Measurements from ENCODE around the gene PDGFD.

DNA sequence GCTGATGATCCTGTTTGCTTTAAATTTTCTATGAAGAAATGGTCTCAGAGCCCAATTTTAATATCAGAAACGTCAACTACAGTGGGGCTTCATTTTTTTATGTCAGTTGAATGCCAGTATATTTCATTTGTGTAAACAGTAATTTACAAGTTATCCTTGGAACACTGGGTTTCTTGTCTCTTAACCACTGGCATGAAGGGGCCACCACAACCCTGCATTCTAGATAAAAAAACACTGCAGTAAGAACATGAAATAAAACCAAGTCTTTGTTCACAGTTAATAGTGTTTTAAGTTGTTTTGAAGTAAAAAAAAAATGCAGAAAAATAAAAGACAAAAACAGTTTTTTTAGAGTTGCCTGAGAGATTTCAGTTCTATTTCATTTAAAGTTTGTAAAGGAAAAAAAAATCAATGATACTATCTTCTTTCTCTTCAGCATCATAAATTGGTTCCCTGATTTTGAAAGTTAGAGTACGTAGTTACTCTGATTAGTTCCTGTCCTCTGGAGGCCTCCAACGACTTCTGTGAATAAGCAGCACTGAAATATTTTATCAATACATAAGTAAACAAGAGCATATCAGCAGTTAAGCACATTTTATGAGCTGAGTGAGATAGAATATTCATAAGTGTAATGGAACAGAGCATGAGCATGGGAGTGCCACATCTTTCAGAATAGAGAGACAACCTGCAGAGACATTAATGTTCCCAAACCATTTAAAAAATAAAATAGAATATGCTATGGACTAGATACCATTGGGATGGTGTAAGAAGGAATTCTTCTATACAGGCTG is 135.3 kb downstream of the PDGFD start:
- TF ChIP-seq BHLHE40 (IDR thresholded peaks at IDR 0.05; ENCODE audit: borderline replicate concordance) (no peak), NFRKB (IDR thresholded peaks at IDR 0.05) (no peak), FOXA1 (IDR thresholded peaks at IDR 0.05) (no peak), SP1 (IDR thresholded peaks at IDR 0.05) (no peak), FOXM1 (IDR thresholded peaks at IDR 0.05; ENCODE audit: borderline replicate concordance) (no peak), ARNT (IDR thresholded peaks at IDR 0.05) (no peak), FOXK2 (IDR thresholded peaks at IDR 0.05) (no peak), L3MBTL2 (conservative IDR thresholded peaks at IDR 0.05) (no peak)
- TF ChIP-seq, protein P1, sequence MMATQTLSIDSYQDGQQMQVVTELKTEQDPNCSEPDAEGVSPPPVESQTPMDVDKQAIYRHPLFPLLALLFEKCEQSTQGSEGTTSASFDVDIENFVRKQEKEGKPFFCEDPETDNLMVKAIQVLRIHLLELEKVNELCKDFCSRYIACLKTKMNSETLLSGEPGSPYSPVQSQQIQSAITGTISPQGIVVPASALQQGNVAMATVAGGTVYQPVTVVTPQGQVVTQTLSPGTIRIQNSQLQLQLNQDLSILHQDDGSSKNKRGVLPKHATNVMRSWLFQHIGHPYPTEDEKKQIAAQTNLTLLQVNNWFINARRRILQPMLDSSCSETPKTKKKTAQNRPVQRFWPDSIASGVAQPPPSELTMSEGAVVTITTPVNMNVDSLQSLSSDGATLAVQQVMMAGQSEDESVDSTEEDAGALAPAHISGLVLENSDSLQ (IDR thresholded peaks at IDR 0.05), result no peak
